ENCODE measurements around the gene ATXN1. TPM values are rescaled to one million over a fixed set of nuclear protein-coding genes. Genes with fewer than 3 reads are reported as not detected.

Gene ATXN1
- total and polyA plus RNA-seq, 2 of the 8 experiments (the other 6 are each of a cell fraction or from before 2014, with no cell fraction given): 1.6 to 4.0 TPM

DNA sequence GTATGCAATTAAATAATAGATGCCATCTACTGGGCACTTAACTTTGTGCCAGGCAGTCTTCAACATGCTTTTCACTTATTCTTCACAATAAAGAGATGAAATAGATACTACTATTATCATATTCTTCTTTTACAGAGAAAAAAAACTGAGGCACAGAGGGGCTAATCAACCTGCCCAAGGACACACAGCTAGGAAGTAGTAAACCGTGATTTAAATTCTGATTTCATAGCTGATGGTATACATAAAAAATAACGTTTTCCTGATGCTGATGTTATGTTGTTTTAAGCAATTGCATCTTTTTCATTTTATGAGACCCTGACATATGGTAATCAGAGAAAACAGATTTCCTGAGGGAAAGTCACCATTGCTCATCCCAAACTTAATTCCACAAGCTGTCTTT is 45.1 kb upstream of the ATXN1 start (continued):
- TF ChIP-seq, protein P1, sequence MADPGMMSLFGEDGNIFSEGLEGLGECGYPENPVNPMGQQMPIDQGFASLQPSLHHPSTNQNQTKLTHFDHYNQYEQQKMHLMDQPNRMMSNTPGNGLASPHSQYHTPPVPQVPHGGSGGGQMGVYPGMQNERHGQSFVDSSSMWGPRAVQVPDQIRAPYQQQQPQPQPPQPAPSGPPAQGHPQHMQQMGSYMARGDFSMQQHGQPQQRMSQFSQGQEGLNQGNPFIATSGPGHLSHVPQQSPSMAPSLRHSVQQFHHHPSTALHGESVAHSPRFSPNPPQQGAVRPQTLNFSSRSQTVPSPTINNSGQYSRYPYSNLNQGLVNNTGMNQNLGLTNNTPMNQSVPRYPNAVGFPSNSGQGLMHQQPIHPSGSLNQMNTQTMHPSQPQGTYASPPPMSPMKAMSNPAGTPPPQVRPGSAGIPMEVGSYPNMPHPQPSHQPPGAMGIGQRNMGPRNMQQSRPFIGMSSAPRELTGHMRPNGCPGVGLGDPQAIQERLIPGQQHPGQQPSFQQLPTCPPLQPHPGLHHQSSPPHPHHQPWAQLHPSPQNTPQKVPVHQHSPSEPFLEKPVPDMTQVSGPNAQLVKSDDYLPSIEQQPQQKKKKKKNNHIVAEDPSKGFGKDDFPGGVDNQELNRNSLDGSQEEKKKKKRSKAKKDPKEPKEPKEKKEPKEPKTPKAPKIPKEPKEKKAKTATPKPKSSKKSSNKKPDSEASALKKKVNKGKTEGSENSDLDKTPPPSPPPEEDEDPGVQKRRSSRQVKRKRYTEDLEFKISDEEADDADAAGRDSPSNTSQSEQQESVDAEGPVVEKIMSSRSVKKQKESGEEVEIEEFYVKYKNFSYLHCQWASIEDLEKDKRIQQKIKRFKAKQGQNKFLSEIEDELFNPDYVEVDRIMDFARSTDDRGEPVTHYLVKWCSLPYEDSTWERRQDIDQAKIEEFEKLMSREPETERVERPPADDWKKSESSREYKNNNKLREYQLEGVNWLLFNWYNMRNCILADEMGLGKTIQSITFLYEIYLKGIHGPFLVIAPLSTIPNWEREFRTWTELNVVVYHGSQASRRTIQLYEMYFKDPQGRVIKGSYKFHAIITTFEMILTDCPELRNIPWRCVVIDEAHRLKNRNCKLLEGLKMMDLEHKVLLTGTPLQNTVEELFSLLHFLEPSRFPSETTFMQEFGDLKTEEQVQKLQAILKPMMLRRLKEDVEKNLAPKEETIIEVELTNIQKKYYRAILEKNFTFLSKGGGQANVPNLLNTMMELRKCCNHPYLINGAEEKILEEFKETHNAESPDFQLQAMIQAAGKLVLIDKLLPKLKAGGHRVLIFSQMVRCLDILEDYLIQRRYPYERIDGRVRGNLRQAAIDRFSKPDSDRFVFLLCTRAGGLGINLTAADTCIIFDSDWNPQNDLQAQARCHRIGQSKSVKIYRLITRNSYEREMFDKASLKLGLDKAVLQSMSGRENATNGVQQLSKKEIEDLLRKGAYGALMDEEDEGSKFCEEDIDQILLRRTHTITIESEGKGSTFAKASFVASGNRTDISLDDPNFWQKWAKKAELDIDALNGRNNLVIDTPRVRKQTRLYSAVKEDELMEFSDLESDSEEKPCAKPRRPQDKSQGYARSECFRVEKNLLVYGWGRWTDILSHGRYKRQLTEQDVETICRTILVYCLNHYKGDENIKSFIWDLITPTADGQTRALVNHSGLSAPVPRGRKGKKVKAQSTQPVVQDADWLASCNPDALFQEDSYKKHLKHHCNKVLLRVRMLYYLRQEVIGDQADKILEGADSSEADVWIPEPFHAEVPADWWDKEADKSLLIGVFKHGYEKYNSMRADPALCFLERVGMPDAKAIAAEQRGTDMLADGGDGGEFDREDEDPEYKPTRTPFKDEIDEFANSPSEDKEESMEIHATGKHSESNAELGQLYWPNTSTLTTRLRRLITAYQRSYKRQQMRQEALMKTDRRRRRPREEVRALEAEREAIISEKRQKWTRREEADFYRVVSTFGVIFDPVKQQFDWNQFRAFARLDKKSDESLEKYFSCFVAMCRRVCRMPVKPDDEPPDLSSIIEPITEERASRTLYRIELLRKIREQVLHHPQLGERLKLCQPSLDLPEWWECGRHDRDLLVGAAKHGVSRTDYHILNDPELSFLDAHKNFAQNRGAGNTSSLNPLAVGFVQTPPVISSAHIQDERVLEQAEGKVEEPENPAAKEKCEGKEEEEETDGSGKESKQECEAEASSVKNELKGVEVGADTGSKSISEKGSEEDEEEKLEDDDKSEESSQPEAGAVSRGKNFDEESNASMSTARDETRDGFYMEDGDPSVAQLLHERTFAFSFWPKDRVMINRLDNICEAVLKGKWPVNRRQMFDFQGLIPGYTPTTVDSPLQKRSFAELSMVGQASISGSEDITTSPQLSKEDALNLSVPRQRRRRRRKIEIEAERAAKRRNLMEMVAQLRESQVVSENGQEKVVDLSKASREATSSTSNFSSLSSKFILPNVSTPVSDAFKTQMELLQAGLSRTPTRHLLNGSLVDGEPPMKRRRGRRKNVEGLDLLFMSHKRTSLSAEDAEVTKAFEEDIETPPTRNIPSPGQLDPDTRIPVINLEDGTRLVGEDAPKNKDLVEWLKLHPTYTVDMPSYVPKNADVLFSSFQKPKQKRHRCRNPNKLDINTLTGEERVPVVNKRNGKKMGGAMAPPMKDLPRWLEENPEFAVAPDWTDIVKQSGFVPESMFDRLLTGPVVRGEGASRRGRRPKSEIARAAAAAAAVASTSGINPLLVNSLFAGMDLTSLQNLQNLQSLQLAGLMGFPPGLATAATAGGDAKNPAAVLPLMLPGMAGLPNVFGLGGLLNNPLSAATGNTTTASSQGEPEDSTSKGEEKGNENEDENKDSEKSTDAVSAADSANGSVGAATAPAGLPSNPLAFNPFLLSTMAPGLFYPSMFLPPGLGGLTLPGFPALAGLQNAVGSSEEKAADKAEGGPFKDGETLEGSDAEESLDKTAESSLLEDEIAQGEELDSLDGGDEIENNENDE (IDR thresholded peaks at IDR 0.05; ENCODE audit: insufficient replicate concordance, low read length): no peak
- TF ChIP-seq BACH1 (IDR thresholded peaks at IDR 0.05; ENCODE audit: low read length): no peak
- no peak for TF ChIP-seq NRF1 (IDR thresholded peaks at IDR 0.05; ENCODE audit: low read depth, low read length)
- TF ChIP-seq SP4 (IDR thresholded peaks at IDR 0.05; ENCODE audit: low read length): no peak
